T-helper 17 cell (primary cell): ENCODE results near the gene TGFB1. TPM values are rescaled to one million over a fixed set of nuclear protein-coding genes. Genes with fewer than 3 reads are reported as not detected.

Experiments used
- ATAC-seq: fragments of 150-1000 bp; cut with Tn5 transposase; 2 replicates; pipeline ENCODE4 v1.10.0; 2021; ENCODE audit warnings: mild to moderate bottlenecking, moderate library complexity
- DNase-seq, 3 donors: peaks; one replicate each; pipeline versions ENCODE4 v3.0.0 to v3.0.0-alpha.2; 2020 to 2021
- H3K9me3 ChIP-seq: one replicate; pipeline ENCODE4 v1.7.0; 2013; ENCODE audit warnings: low read length, mild to moderate bottlenecking; ENCODE audit not compliant: control insufficient read depth, poor library complexity, severe bottlenecking
- H3K27ac Mint-ChIP-seq: one replicate; pipeline ENCODE4 v1.8.0; 2022; ENCODE audit warnings: mild to moderate bottlenecking, moderate library complexity, mixed read lengths
- H3K27me3 Mint-ChIP-seq: one replicate; pipeline ENCODE4 v1.8.0; 2022; ENCODE audit warnings: mixed read lengths
- H3K36me3 Mint-ChIP-seq: one replicate; pipeline ENCODE4 v1.8.0; 2022; ENCODE audit warnings: low read depth, mixed read lengths
- H3K4me1 Mint-ChIP-seq: one replicate; pipeline ENCODE4 v1.8.0; 2022; ENCODE audit warnings: mild to moderate bottlenecking, mixed read lengths
- H3K4me3 Mint-ChIP-seq: one replicate; pipeline ENCODE4 v1.8.0; 2022; ENCODE audit warnings: mild to moderate bottlenecking, moderate library complexity, mixed read lengths
- total RNA-seq, 4 donors: library from RNA in 2 of 4; stranded (reverse) in 2 of 4; gene quantifications; one replicate each; pipeline ENCODE4 v1.2.3 and lab custom pipeline; 2022 to 2026

The TGFB1 gene
- total RNA-seq, 2 donors from 2014 or later = 408 to 431 TPM

DNA sequence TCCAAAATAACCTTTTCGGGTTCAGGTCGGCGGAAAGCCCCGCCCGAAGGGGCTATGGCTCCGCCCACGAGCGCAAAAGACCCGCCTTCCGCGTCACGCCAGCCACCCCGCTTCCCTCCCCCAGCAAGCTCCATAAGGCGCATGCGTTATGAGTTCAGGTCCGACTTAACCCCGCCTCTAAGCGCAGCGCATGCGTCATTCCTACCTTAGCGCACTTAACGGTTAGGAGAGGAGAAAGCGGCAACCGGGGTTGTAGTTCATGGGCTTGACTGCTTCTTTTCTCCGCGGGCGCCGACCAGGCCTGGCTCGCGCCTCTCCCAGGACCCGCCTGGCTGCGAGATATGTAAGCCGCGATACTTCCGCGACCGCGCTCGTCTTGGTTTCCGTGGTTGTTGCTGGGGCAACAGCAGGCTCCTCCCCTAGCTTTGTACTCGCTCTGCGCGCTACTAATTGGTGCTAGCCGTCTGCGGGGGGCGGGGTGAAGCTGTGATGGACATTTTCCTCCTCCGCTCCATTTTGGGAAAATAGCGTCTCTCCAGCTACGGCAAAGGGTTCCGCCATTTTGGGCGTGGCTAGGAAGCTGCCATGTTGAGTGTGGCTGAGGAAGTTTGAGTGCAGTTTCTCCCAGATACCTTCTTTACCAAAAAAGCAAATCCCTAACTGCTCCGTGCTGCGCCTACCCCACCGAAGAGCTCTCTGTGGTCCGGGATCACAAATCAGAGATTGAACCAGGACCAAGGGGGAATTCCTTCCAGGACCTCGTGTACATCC is 10.2 kb upstream of the TGFB1 start, which contains the start of gene B9D2:
B9D2 (minus strand) TSS at position 397 of the 771 bp plus-strand sequence. CDS start 630 bp downstream, outside the sequence.
- peak; percentile 92 to 96 (median 93) for DNase-seq
- peak; percentile 94 for ATAC-seq
- Mint-ChIP-seq H3K36me3 (peaks cover 2% of the 10 kb centered on the region), H3K4me1 (peaks cover 25% of the 10 kb centered on the region), H3K27me3 (no peaks in the 10 kb centered on the region), H3K27ac (peak within 1 kb of the TSS; percentile 96), H3K4me3 (peak within 1 kb of the TSS; percentile 89)
- H3K9me3 ChIP-seq = no peaks in the 10 kb centered on the region

- peak overlapping the region; percentile 96 for H3K27ac Mint-ChIP-seq
- no peaks in the 10 kb centered on the region for H3K9me3 ChIP-seq
- H3K4me3 Mint-ChIP-seq = peak overlapping the region; percentile 89
- peaks cover 27% of the 10 kb centered on the region for H3K4me1 Mint-ChIP-seq
- no peak for ATAC-seq
- H3K27me3 Mint-ChIP-seq = no peaks in the 10 kb centered on the region
- H3K36me3 Mint-ChIP-seq = peaks cover 2% of the 10 kb centered on the region
- no peak for DNase-seq
These were observed 9.6 kb upstream of the TGFB1 start for GRCh38 chr19:41363371-41363752.

DNA sequence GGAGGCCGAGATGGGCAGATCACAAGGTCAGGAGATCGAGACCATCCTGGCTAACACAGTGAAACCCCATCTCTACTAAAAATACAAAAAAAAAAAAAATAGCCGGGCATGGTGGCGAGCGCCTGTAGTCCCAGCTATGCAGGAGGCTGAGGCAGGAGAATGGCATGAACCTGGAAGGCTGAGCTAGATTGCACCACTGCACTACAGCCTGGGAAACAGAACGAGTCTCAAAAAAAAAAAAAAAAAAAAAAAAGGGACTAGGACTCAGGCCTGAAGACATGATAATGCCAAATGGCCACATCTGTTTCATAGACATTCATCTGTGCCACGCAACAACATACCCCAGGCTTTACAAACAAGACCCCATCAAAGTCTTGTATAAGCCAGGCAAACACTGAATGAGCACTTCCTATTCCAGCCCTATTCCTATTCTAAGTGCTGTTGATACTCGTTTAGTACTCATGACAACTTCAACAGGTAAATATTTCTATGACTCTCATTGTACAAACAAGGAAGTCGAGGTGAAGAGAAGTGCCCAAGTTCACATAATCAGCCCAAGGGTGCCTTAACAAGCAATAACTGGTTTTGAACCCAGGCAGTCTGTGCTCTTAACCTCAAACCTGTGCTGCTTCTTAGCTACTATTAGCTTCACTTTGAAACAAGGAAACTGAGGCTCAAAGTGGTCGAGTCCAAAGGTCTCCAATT is 8.6 kb upstream of the TGFB1 start:
- Mint-ChIP-seq H3K36me3 (peaks cover 2% of the 10 kb centered on the region), H3K4me3 (peak overlapping the region; percentile 89), H3K4me1 (peaks cover 35% of the 10 kb centered on the region), H3K27me3 (no peaks in the 10 kb centered on the region), H3K27ac (peak overlapping the region; percentile 96)
- ATAC-seq (no peak), DNase-seq (no peak)
- no peaks in the 10 kb centered on the region for H3K9me3 ChIP-seq

- Mint-ChIP-seq H3K4me3 (peak overlapping the region; percentile 81), H3K4me1 (peaks cover 55% of the 10 kb centered on the region), H3K27me3 (no peaks in the 10 kb centered on the region), H3K36me3 (no peaks in the 10 kb centered on the region), H3K27ac (peak overlapping the region; percentile 95)
- ATAC-seq = no peak
- DNase-seq = no peak
- no peaks in the 10 kb centered on the region for H3K9me3 ChIP-seq
These were observed 6.0 kb upstream of the TGFB1 start for GRCh38 chr19:41359741-41360140.

GRCh38 chr19:41357746-41358145 is 4.0 kb upstream of the TGFB1 start:
- H3K4me3 Mint-ChIP-seq = peak overlapping the region; percentile 86
- H3K4me1 Mint-ChIP-seq = peaks cover 53% of the 10 kb centered on the region
- no peak for DNase-seq
- peak overlapping the region; percentile 95 for H3K27ac Mint-ChIP-seq
- no peaks in the 10 kb centered on the region for H3K9me3 ChIP-seq
- no peak for ATAC-seq
- H3K27me3 Mint-ChIP-seq = no peaks in the 10 kb centered on the region
- H3K36me3 Mint-ChIP-seq = no peaks in the 10 kb centered on the region

DNA sequence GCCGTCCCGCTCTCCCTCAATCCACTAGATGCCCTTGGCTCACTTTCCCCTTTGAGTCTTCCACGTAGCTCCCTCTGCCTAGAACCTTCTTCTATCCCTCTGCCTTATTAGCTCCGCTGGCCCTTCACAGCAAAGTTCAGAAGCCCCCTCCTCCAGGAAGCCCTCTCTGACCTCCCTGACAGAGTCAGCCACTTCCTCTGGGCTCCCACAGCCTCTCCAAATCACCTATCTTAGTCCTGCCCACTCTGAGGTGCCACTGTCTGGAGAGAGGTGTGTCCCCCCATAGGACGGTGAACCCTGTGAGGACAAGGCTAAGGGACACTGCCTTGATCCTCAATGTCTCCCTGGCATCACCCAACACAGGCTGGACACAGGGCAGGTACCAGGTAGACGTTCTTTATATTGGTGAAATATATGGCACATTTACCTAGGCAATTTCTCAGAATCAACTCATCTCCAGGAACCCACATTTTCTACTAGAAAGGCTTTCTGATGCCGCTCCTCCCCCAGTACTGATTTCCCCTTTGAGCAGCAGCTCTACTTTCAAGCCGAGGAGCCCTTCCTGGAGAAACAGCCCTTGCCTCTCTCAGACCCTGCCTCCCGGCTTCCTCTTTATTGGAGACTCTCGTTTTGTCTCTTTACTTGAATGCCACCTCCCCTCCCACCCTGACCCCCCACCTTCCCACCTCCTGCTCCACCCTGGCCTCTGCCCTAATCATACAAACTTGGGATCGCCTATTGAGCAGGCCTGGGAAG is 3.4 kb upstream of the TGFB1 start:
- H3K4me1 Mint-ChIP-seq = peaks cover 50% of the 10 kb centered on the region
- H3K4me3 Mint-ChIP-seq = peak overlapping the region; percentile 86
- H3K36me3 Mint-ChIP-seq = peaks cover 2% of the 10 kb centered on the region
- H3K27ac Mint-ChIP-seq = peak overlapping the region; percentile 95
- ATAC-seq = no peak
- H3K9me3 ChIP-seq = no peaks in the 10 kb centered on the region
- no peak for DNase-seq
- H3K27me3 Mint-ChIP-seq = no peaks in the 10 kb centered on the region

DNA sequence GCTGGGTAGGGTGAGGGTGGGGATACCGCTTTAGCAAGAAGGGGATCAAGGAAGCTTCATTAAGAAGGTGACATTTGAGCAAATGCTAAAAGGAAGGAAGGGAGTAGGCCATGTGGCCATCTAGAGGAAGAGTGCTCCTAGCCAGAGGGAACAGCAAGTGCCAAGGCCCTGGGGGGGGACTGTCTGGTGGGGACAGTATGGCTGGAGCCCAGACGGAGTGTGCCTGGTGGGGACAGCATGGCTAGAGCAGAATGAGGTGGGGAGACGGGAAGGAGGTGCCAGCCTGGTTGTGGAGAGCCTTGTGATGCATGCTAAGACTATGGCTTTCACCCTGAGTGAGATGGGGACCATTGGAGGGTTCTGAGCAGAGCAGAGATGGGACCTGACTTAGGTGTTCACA is 2.1 kb upstream of the TGFB1 start:
- Mint-ChIP-seq H3K36me3 (peaks cover 8% of the 10 kb centered on the region), H3K4me3 (peak overlapping the region; percentile 86), H3K4me1 (peaks cover 56% of the 10 kb centered on the region), H3K27me3 (no peaks in the 10 kb centered on the region), H3K27ac (peak overlapping the region; percentile 95)
- DNase-seq (no peak), ATAC-seq (no peak)
- H3K9me3 ChIP-seq = no peaks in the 10 kb centered on the region

DNA sequence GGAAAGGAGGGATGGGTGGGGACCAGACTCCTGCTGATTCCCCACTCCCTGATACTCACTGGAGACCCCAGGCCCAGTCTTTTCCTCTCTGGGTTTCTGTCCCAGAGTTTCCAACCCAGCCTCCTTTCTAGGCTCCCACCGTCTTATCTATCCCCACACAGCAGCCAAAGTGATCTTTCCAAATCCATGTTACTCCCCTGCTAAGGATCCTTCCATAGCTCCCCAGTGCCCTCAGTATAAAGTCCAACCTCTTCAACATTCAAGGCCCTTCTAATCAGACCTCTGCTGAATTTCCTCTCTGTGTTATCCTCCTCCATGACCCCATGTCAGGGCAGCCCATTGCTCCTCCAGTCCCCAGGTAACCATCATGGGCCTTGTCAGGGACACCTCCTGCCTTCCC is 1.3 kb upstream of the TGFB1 start:
- peaks cover 55% of the 10 kb centered on the region for H3K4me1 Mint-ChIP-seq
- H3K27ac Mint-ChIP-seq = peak overlapping the region; percentile 95
- H3K27me3 Mint-ChIP-seq = no peaks in the 10 kb centered on the region

GRCh38 chr19:41354343-41354953 is 726 bp upstream of the TGFB1 start:
- Mint-ChIP-seq H3K27ac (peak overlapping the region; percentile 99), H3K4me1 (peaks cover 57% of the 10 kb centered on the region), H3K4me3 (peak overlapping the region; percentile 99), H3K27me3 (no peaks in the 10 kb centered on the region), H3K36me3 (peaks cover 10% of the 10 kb centered on the region)
- DNase-seq (no peak), ATAC-seq (no peak)
- no peaks in the 10 kb centered on the region for H3K9me3 ChIP-seq

More for the DNA sequence above, 1.3 kb upstream of the TGFB1 start:
- Mint-ChIP-seq H3K4me3 (peak overlapping the region; percentile 86), H3K36me3 (peaks cover 10% of the 10 kb centered on the region)
- no peaks in the 10 kb centered on the region for H3K9me3 ChIP-seq
- ATAC-seq (no peak), DNase-seq (no peak)

GRCh38 chr19:41352609-41353465 is 885 bp downstream of the TGFB1 start:
- ATAC-seq = peak; percentile 14
- peak overlapping the region; percentile 99 for H3K27ac Mint-ChIP-seq
- H3K9me3 ChIP-seq = no peaks in the 10 kb centered on the region
- H3K4me3 Mint-ChIP-seq = peak overlapping the region; percentile 99
- H3K4me1 Mint-ChIP-seq = peaks cover 60% of the 10 kb centered on the region
- no peaks in the 10 kb centered on the region for H3K27me3 Mint-ChIP-seq
- peak; percentile 66 to 76 (median 67) for DNase-seq
- H3K36me3 Mint-ChIP-seq = peaks cover 14% of the 10 kb centered on the region

DNA sequence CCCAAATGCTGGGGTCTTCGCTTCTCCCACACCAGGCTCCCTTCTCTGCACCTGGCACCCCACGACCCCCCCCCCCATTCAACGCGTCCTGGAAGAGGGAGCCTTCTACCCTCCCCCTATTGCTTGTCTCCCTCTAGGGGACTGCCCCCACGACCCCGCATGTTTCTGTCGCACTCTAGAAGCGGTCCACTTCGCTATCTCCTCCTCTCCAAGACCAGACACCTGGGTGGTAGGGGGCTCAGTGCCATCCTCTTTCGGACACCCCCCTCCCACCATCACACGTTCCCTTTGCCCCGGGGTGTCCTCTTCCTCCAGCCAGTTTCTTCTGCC is 1.5 kb downstream of the TGFB1 start:
- peak overlapping the region; percentile 99 for H3K4me3 Mint-ChIP-seq
- peaks cover 56% of the 10 kb centered on the region for H3K4me1 Mint-ChIP-seq
- DNase-seq (no peak), ATAC-seq (no peak)
- H3K27me3 Mint-ChIP-seq = no peaks in the 10 kb centered on the region
- peak overlapping the region; percentile 99 for H3K27ac Mint-ChIP-seq
- no peaks in the 10 kb centered on the region for H3K9me3 ChIP-seq
- H3K36me3 Mint-ChIP-seq = peaks cover 14% of the 10 kb centered on the region
